Trophoblast cell (in vitro differentiated cells and primary cell): ENCODE results near the gene CMKLR1.

ENCODE experiments used
- DNase-seq, 2 donors: peaks; one replicate each; pipeline ENCODE4 v3.0.0-alpha.2; 2016
- H2AFZ ChIP-seq: 2 replicates; pipeline ENCODE4 v1.6.1; 2013; ENCODE audit warnings: low read length, moderate library complexity, mild to moderate bottlenecking; ENCODE audit not compliant: insufficient read depth, poor library complexity
- H2AK5ac ChIP-seq: 2 replicates; pipeline ENCODE4 v1.6.1; 2013; ENCODE audit warnings: mild to moderate bottlenecking, low read length
- H2BK120ac ChIP-seq: 2 replicates; pipeline ENCODE4 v1.6.1; 2013; ENCODE audit warnings: low read length, mild to moderate bottlenecking, moderate library complexity; ENCODE audit not compliant: insufficient read depth, poor library complexity
- H2BK12ac ChIP-seq: 2 replicates; pipeline ENCODE4 v1.6.1; 2013; ENCODE audit warnings: mild to moderate bottlenecking, low read length, moderate library complexity
- H2BK5ac ChIP-seq: 2 replicates; pipeline ENCODE4 v1.6.1; 2013; ENCODE audit warnings: low read length, low read depth, moderate library complexity, mild to moderate bottlenecking; ENCODE audit not compliant: poor library complexity
- H3K14ac ChIP-seq: 2 replicates; pipeline ENCODE4 v1.6.1; 2013; ENCODE audit warnings: mild to moderate bottlenecking, low read length
- H3K18ac ChIP-seq: 2 replicates; pipeline ENCODE4 v1.6.1; 2013; ENCODE audit warnings: mild to moderate bottlenecking, low read length
- H3K23ac ChIP-seq: 2 replicates; pipeline ENCODE4 v1.6.1; 2013; ENCODE audit warnings: low read length
- H3K27ac ChIP-seq: 2 replicates; pipeline ENCODE4 v1.5.1; 2013; ENCODE audit warnings: low read depth, mild to moderate bottlenecking, inconsistent platforms, low read length, moderate library complexity
- H3K27me3 ChIP-seq: 2 replicates; pipeline ENCODE4 v1.6.1; 2013; ENCODE audit warnings: inconsistent platforms, mild to moderate bottlenecking, low read length, moderate library complexity; ENCODE audit not compliant: insufficient read depth
- H3K36me3 ChIP-seq, 2 experiments: 1 replicate in 1 of 2; 2 replicates in 1 of 2; pipeline ENCODE4 v1.6.1; 2013; ENCODE audit warnings: low read length in 2 of 2, mild to moderate bottlenecking in 2 of 2, moderate library complexity in 1 of 2; ENCODE audit not compliant: insufficient read depth in 2 of 2, control insufficient read depth in 1 of 2
- H3K4ac ChIP-seq: 2 replicates; pipeline ENCODE4 v1.6.1; 2013; ENCODE audit warnings: low read depth, mild to moderate bottlenecking, low read length, moderate library complexity
- H3K4me1 ChIP-seq, 2 experiments: 1 replicate in 1 of 2; 2 replicates in 1 of 2; pipeline ENCODE4 v1.6.1; 2013; ENCODE audit warnings: low read length in 2 of 2, mild to moderate bottlenecking in 2 of 2, moderate library complexity in 1 of 2; ENCODE audit not compliant: insufficient read depth in 2 of 2, control insufficient read depth in 1 of 2
- H3K4me2 ChIP-seq: 2 replicates; pipeline ENCODE4 v1.6.1; 2013; ENCODE audit warnings: inconsistent platforms, mild to moderate bottlenecking, low read length, moderate library complexity
- H3K4me3 ChIP-seq: 2 replicates; pipeline ENCODE4 v1.5.1; 2013; ENCODE audit warnings: mild to moderate bottlenecking, low read depth, low read length, inconsistent platforms
- H3K79me1 ChIP-seq: one replicate; pipeline ENCODE4 v1.6.1; 2013; ENCODE audit warnings: low read length
- H3K79me2 ChIP-seq: 2 replicates; pipeline ENCODE4 v1.6.1; 2013; ENCODE audit warnings: low read length, mild to moderate bottlenecking; ENCODE audit not compliant: control insufficient read depth, insufficient read depth, poor library complexity
- H3K9ac ChIP-seq: 2 replicates; pipeline ENCODE4 v1.6.1; 2013; ENCODE audit warnings: mild to moderate bottlenecking, low read length
- H3K9me3 ChIP-seq: 2 replicates; pipeline ENCODE4 v1.6.1; 2013; ENCODE audit warnings: low read depth, mild to moderate bottlenecking, control low read depth, inconsistent platforms, low read length; ENCODE audit not compliant: insufficient read depth
- H4K12ac ChIP-seq: 2 replicates; pipeline ENCODE4 v1.6.1; 2013; ENCODE audit warnings: low read depth, mild to moderate bottlenecking, low read length, moderate library complexity
- H4K8ac ChIP-seq: 2 replicates; pipeline ENCODE4 v1.6.1; 2013; ENCODE audit warnings: low read depth, mild to moderate bottlenecking, low read length, moderate library complexity
- H4K91ac ChIP-seq: one replicate; pipeline ENCODE4 v1.6.1; 2013; ENCODE audit warnings: low read depth, mild to moderate bottlenecking, low read length, moderate library complexity
- WGBS: extraction: QIAGEN DNeasy Blood & Tissue Kit; methylation state at CpG from one replicate; pipeline ENCODE4 v1.1.7; 2013; ENCODE audit warnings: missing lambda C conversion rate; ENCODE audit not compliant: insufficient read length, insufficient coverage; ENCODE audit errors: extremely low coverage; 5-methylcytosine and 5-hydroxymethylcytosine counted together

The CMKLR1 gene

GRCh38 chr12:108238474-108238873 lies 100.6 kb downstream of the CMKLR1 start:
- Histone ChIP-seq H3K4me2 (no peak overlapping the region), H3K23ac (no peak overlapping the region), H3K79me2 (no peaks in the 10 kb centered on the region), H3K4ac (no peak overlapping the region), H3K9me3 (no peaks in the 10 kb centered on the region), H3K4me1 (no peaks in the 10 kb centered on the region), H4K8ac (no peak overlapping the region), H4K12ac (no peak overlapping the region), H3K27me3 (no peaks in the 10 kb centered on the region), H2AFZ (no peak overlapping the region), H2BK5ac (no peak overlapping the region), H3K27ac (no peak overlapping the region), H3K18ac (no peak overlapping the region), H3K36me3 (no peaks in the 10 kb centered on the region), H3K4me3 (no peak overlapping the region), H3K9ac (no peak overlapping the region), H2BK120ac (no peak overlapping the region), H4K91ac (no peak overlapping the region), H2BK12ac (no peak overlapping the region), H3K79me1 (no peaks in the 10 kb centered on the region), H2AK5ac (no peak overlapping the region), H3K14ac (no peak overlapping the region)
- WGBS = no CpG with 5 or more reads among the region's 3 CpGs
- no peak for DNase-seq
